HFFc6 (cell line): ENCODE data around the gene TJP3. TPM values are rescaled to one million over a fixed set of nuclear protein-coding genes. Genes with fewer than 3 reads are reported as not detected.

Experiments used
- DNase-seq: peaks from one replicate; pipeline ENCODE4 v3.0.0-alpha.2; 2018
- H3K27ac Mint-ChIP-seq: 2 replicates; pipeline ENCODE4 v1.8.0; 2020; ENCODE audit warnings: mild to moderate bottlenecking, mixed read lengths
- H3K27me3 Mint-ChIP-seq: 2 replicates; pipeline ENCODE4 v1.8.0; 2021; ENCODE audit warnings: mild to moderate bottlenecking, moderate library complexity, mixed read lengths; ENCODE audit not compliant: insufficient read depth
- H3K36me3 Mint-ChIP-seq: 2 replicates; pipeline ENCODE4 v1.8.0; 2021; ENCODE audit warnings: low read depth, mixed read lengths
- H3K4me1 Mint-ChIP-seq: 2 replicates; pipeline ENCODE4 v1.8.0; 2020; ENCODE audit warnings: low read depth, mixed read lengths
- H3K4me3 Mint-ChIP-seq: 2 replicates; pipeline ENCODE4 v1.8.0; 2020; ENCODE audit warnings: mild to moderate bottlenecking, moderate library complexity, mixed read lengths
- H3K9me3 Mint-ChIP-seq: 2 replicates; pipeline ENCODE4 v1.8.0; 2020; ENCODE audit warnings: mild to moderate bottlenecking, mixed read lengths
- CTCF ChIP-seq: fragments of 200-600 bp; sonication (generic); IDR thresholded peaks from 2 replicates; pipeline ENCODE4 v1.5.0; 2021; ENCODE audit warnings: antibody characterized with exemption, mild to moderate bottlenecking
- total RNA-seq, 6 experiments: library from RNA; stranded (reverse); fragmentation: NEBNext Ultra II Directional; extraction: Animal tissue kit (Norgen Biotek cat#: 25700); gene quantifications; 2 replicates in 1 of 6; 3 replicates in 5 of 6; pipeline ENCODE4 v1.2.3, GENCODE V29; 2021

Gene TJP3
- total RNA-seq, 6 experiments from 2014 or later: not detected

DNA sequence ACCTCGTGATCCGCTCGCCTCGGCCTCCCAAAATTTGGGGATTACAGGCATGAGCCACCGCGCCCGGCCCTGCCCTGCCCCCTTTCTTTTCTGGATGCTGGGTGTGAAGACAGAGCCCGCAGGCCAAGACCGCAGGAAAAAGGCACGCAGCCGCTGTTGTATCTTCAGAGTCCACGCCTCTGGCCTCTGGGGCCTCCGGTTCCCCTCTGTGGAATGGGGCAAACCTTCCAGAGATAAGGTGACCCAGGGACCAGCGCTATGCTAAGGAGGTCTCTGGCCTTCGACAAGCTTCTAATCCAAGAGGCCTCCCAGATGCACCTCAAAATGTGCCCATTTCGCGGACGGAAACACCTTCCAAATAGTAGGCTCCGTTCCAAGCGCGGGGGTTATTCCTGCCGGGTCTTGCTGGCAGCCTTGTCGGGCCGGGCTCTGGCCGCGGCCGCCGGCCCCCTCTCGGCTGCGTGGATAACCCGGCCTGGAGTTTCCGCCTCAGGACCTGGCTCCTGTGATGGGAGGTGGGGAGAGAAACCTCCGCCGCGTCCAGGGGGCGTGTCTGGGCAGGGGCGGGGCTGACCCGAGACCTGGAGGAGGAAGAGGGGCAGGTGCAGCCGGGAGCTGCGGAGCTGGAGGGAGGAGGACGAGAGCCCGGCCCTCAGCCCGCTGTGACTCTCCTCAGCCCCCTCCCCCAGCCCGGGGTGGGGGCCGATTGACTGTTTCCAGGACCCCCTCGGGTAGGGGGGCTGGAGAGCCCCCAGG lies 13.1 kb downstream of the TJP3 start:
- H3K4me1 Mint-ChIP-seq: peaks cover 8% of the 10 kb centered on the region; the same call in 1 of the 2 replicates
- no peaks in the 10 kb centered on the region for H3K9me3 Mint-ChIP-seq
- H3K27ac Mint-ChIP-seq: no peak overlapping the region
- peaks cover 18% of the 10 kb centered on the region; the same call in 1 of the 2 replicates for H3K27me3 Mint-ChIP-seq
- no peaks in the 10 kb centered on the region for H3K36me3 Mint-ChIP-seq
- DNase-seq: peak; percentile 58
- no peak for TF ChIP-seq CTCF
- H3K4me3 Mint-ChIP-seq: no peak overlapping the region

DNA sequence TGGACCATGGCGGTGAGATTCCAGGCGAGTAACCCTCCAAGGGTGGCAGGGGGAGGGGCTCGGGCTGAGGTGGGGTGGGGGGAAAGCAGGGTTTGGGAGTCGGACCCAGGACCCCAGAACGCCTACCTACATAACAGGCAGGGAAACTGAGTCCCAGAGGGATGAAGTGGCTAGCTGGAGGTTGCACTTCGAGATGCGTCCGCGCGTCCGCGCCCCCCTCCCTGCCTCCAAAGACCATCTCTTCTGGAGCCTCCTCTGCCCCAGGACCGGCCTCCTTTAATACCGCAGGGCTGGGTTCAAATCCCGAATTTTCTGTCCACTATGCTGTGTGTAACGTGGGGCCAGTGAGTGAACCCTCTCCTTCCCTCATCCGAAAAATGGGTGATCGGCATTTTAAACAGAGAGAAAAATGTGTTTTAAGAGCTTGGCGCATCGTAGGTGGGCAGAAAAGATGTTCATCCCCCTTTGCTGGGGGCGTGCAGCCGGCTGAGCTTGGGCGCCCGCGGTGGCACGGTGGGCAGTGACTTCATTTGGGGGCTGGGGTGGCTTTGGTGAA lies 13.8 kb downstream of the TJP3 start:
- Mint-ChIP-seq H3K36me3 (no peaks in the 10 kb centered on the region), H3K4me1 (peaks cover 8% of the 10 kb centered on the region; the same call in 1 of the 2 replicates), H3K4me3 (no peak overlapping the region), H3K9me3 (no peaks in the 10 kb centered on the region), H3K27me3 (peaks cover 18% of the 10 kb centered on the region; the same call in 1 of the 2 replicates), H3K27ac (no peak overlapping the region)
- no peak for TF ChIP-seq CTCF
- no peak for DNase-seq

DNA sequence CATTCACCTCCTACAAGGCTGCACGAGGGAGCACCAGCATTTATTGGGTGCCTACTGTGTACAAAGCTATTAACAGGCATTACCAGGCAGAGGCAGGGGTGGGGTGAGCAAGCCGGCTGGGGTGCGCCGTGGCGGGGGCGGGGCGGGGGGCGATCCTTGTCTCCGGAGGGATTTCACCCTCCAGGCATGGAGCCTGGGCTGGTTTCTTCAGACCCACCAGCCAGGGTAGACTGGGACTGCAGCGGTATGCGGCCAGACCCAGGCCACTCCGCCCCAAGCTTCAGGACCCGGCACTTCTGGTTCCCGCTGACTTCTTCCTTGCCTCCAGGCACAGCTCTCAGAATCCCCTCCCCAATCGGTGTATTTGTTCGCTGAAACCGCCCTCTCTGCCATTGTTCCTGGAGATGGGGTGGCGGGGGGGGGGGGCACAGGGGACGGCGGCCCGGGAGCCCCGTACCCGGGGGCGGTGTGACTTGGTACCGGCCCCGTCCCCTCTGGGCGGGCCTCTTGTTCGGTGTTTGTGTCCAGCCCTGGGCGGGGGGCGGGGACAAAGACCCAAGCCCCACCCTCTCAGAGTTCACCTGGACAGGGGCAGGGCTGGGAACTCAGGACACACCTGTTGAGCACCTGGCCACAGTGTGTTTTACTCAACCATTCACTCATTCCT lies 14.4 kb downstream of the TJP3 start:
- Mint-ChIP-seq H3K4me3 (no peak overlapping the region), H3K27ac (no peak overlapping the region)

DNA sequence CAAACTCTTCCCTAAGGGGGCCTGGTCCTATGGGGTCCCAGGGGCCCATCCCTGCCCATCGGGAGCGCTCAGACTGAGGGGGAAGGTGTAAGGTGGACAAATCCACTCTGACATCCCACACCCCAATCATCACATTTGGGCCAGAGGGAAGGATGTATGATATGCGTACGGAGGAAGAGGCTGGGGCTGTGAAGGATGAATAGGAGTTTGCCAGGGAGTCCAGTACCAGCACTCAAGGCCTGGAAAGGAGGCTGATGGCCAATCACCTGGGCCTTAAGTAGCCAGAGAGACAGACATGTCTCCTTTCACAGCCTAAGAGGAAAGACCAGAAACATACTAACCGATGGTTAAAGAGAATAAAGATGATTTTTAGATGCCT lies 14.9 kb downstream of the TJP3 start:
- DNase-seq: no peak
- Mint-ChIP-seq H3K36me3 (no peaks in the 10 kb centered on the region), H3K4me3 (no peak overlapping the region), H3K27me3 (peaks cover 18% of the 10 kb centered on the region; the same call in 1 of the 2 replicates), H3K9me3 (no peaks in the 10 kb centered on the region), H3K27ac (no peak overlapping the region), H3K4me1 (peaks cover 8% of the 10 kb centered on the region; the same call in 1 of the 2 replicates)
- no peak for TF ChIP-seq CTCF

More for the DNA sequence above, 14.4 kb downstream of the TJP3 start:
- DNase-seq: no peak
- no peaks in the 10 kb centered on the region for H3K9me3 Mint-ChIP-seq
- H3K36me3 Mint-ChIP-seq: no peaks in the 10 kb centered on the region
- H3K4me1 Mint-ChIP-seq: peaks cover 8% of the 10 kb centered on the region; the same call in 1 of the 2 replicates
- TF ChIP-seq CTCF: no peak
- H3K27me3 Mint-ChIP-seq: peaks cover 18% of the 10 kb centered on the region; the same call in 1 of the 2 replicates

DNA sequence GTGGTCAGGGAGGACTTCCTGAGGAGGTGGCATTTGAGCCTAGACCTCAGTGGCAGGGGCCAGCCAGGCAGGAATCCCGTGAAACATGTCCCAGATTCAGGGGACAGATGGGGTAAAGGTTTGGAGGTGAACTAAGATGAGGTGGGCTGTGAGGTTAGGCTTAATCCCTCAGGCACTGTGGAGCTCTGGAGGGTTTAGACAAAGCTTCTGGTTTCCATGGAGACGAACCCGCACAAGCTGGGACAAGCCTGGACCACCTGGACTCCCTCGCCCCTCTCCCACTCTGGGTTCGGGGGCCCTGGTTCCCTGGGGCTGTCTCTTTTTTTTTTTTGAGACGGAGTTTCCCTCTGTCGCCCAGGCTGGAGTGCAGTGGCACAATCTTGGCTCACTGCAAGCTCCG lies 15.7 kb downstream of the TJP3 start:
- H3K4me3 Mint-ChIP-seq: no peak overlapping the region
- TF ChIP-seq CTCF: no peak
- no peaks in the 10 kb centered on the region for H3K36me3 Mint-ChIP-seq

More for the DNA sequence above, 15.7 kb downstream of the TJP3 start:
- H3K27me3 Mint-ChIP-seq: peaks cover 18% of the 10 kb centered on the region; the same call in 1 of the 2 replicates
- H3K27ac Mint-ChIP-seq: no peak overlapping the region
- no peaks in the 10 kb centered on the region for H3K9me3 Mint-ChIP-seq
- H3K4me1 Mint-ChIP-seq: peaks cover 4% of the 10 kb centered on the region; the same call in 1 of the 2 replicates
- DNase-seq: no peak
